A549 (cell line): ENCODE results near the gene TMEM143. TPM values are rescaled to one million over a fixed set of nuclear protein-coding genes. Genes with fewer than 3 reads are reported as not detected.

Experiments used
- ATAC-seq, 2 experiments: fragments of 200-7000 bp in 1 of 2; fragments of >200 bp in 1 of 2; cut with Nextera tagmentation in 1 of 2; cut with Tn5 transposase in 1 of 2; 3 replicates each; pipeline versions ENCODE4 v1.8.0 to v1.9.1; 2018 to 2020; ENCODE audit warnings: mild to moderate bottlenecking in 1 of 2, moderate library complexity in 1 of 2
- CTCF ChIA-PET: fragments of 300-600 bp; sonication (Branson Sonifier 250); formaldehyde crosslinking; extraction: SDS; loops from one replicate; lab custom pipeline; 2021; ENCODE audit warnings: antibody characterized with exemption, inconsistent platforms; lab: Yijun Ruan, JAX
- POLR2A ChIA-PET: fragments of 350-600 bp; formaldehyde crosslinking; extraction: SDS; loops from one replicate; lab custom pipeline; 2021; ENCODE audit warnings: antibody characterized with exemption, inconsistent platforms; lab: Yijun Ruan, JAX
- DNase-seq, 2 experiments: peaks; one replicate each; pipeline versions ENCODE4 v3.0.0 to v3.0.0-alpha.2; 2011 to 2016; ENCODE audit warnings: low read depth in 1 of 2, low spot score in 1 of 2
- FAIRE-seq: peaks from 2 replicates; lab custom pipeline; 2011; peaks lifted over from hg19 to GRCh38; lab: Jason Lieb, UNC
- H3K27ac ChIP-seq, 2 experiments: fragments of >200 bp; sonication (Bioruptor Twin); formaldehyde crosslinking; 3 replicates each; pipeline ENCODE4 v1.5.1; 2016 to 2017
- H3K4me1 ChIP-seq: fragments of >200 bp; sonication (Bioruptor Twin); formaldehyde crosslinking; 3 replicates; pipeline ENCODE4 v1.6.1; 2016
- H3K4me2 ChIP-seq: fragments of >200 bp; sonication (Bioruptor Twin); formaldehyde crosslinking; 3 replicates; pipeline ENCODE4 v1.6.1; 2016
- H3K4me3 ChIP-seq: fragments of >200 bp; sonication (Bioruptor Twin); formaldehyde crosslinking; 3 replicates; pipeline ENCODE4 v1.5.1; 2016
- H3K9me3 ChIP-seq: fragments of >200 bp; sonication (Bioruptor Twin); formaldehyde crosslinking; 3 replicates; pipeline ENCODE4 v1.6.1; 2016
- BHLHE40 ChIP-seq: IDR thresholded peaks from 2 replicates; pipeline ENCODE4 v1.6.1; 2012; ENCODE audit warnings: low read depth, low read length, inconsistent platforms
- EHF ChIP-seq: fragments of 250-450 bp; sonication (Bioruptor Pico); IDR thresholded peaks from 2 replicates; pipeline ENCODE4 v1.5.0; 2020; ENCODE audit warnings: mild to moderate bottlenecking
- ELK1 ChIP-seq: fragments of 150-350 bp; IDR thresholded peaks from 2 replicates; pipeline ENCODE4 v1.6.1; 2014; ENCODE audit warnings: low read depth, mild to moderate bottlenecking, low read length
- EP300 ChIP-seq, 2 experiments: fragments of >200 bp; sonication (Bioruptor Twin); formaldehyde crosslinking; IDR thresholded peaks; 2 replicates in 1 of 2; 3 replicates in 1 of 2; pipeline ENCODE4 v1.6.1; 2016 to 2017
- ESRRA ChIP-seq: fragments of 150-350 bp; IDR thresholded peaks from 2 replicates; pipeline ENCODE4 v1.6.1; 2014; ENCODE audit warnings: mild to moderate bottlenecking, low read length, borderline replicate concordance
- FOSL2 ChIP-seq, 2 experiments: fragments of 450-650 bp in 1 of 2; fragments of >200 bp in 1 of 2; sonication (Bioruptor Twin) in 1 of 2; formaldehyde crosslinking; IDR thresholded peaks; 2 replicates each; pipeline versions ENCODE4 v1.5.0 to v1.6.1; 2016 to 2020; ENCODE audit warnings: mild to moderate bottlenecking in 1 of 2, moderate library complexity in 1 of 2
- FOXS1 ChIP-seq: fragments of 250-450 bp; sonication (Bioruptor Pico); IDR thresholded peaks from 2 replicates; pipeline ENCODE4 v1.5.0; 2020; ENCODE audit warnings: mild to moderate bottlenecking, moderate library complexity
- GATA3 ChIP-seq: IDR thresholded peaks from 2 replicates; pipeline ENCODE4 v1.6.1; 2012; ENCODE audit warnings: borderline replicate concordance
- HEYL ChIP-seq: fragments of 250-450 bp; sonication (Bioruptor Pico); IDR thresholded peaks from 2 replicates; pipeline ENCODE4 v1.8.0; 2021; ENCODE audit warnings: mild to moderate bottlenecking, moderate library complexity
- HMGXB4 ChIP-seq: fragments of 250-450 bp; sonication (Bioruptor Pico); IDR thresholded peaks from 2 replicates; pipeline ENCODE4 v1.5.0; 2021; ENCODE audit warnings: mild to moderate bottlenecking, moderate library complexity, borderline replicate concordance
- HOXA7 ChIP-seq: fragments of 250-450 bp; sonication (Bioruptor Pico); IDR thresholded peaks from 2 replicates; pipeline ENCODE4 v1.5.0; 2020; ENCODE audit warnings: mild to moderate bottlenecking, moderate library complexity
- JUN ChIP-seq, 2 experiments: fragments of >200 bp; sonication (Bioruptor Twin); formaldehyde crosslinking; IDR thresholded peaks; 2 replicates in 1 of 2; 3 replicates in 1 of 2; pipeline ENCODE4 v1.6.1; 2016 to 2017
- MYC ChIP-seq: IDR thresholded peaks from 2 replicates; pipeline ENCODE4 v1.6.1; 2012; ENCODE audit warnings: mild to moderate bottlenecking, inconsistent platforms, low read length, improper control_type of control experiment, borderline replicate concordance
- POLR2AphosphoS2 ChIP-seq: conservative IDR thresholded peaks from 2 replicates; pipeline ENCODE4 v1.6.1; 2012; ENCODE audit warnings: low read length, improper control_type of control experiment, inconsistent platforms
- RAD21 ChIP-seq, 2 experiments: fragments of >200 bp in 1 of 2; sonication (Bioruptor Twin) in 1 of 2; formaldehyde crosslinking in 1 of 2; IDR thresholded peaks in 1 of 2; conservative IDR thresholded peaks in 1 of 2; 2 replicates in 1 of 2; 3 replicates in 1 of 2; pipeline ENCODE4 v1.6.1; 2012 to 2018; ENCODE audit warnings: inconsistent platforms in 1 of 2
- TP53 ChIP-seq: fragments of 250-450 bp; sonication (Bioruptor Pico); IDR thresholded peaks from 2 replicates; pipeline ENCODE4 v1.5.0; 2021; ENCODE audit warnings: mild to moderate bottlenecking, moderate library complexity
- ZNF302 ChIP-seq: fragments of 250-450 bp; sonication (Bioruptor Pico); IDR thresholded peaks from 2 replicates; pipeline ENCODE4 v1.9.0; 2021; ENCODE audit warnings: inconsistent platforms, mild to moderate bottlenecking, moderate library complexity
- ZSCAN20 ChIP-seq: fragments of 250-450 bp; sonication (Bioruptor Pico); IDR thresholded peaks from 2 replicates; pipeline ENCODE4 v1.8.0; 2022; ENCODE audit warnings: mild to moderate bottlenecking, moderate library complexity
- WGBS: methylation state at CpG from one replicate; pipeline ENCODE4 v1.1.6; 2017; ENCODE audit errors: missing lambda C conversion rate; 5-methylcytosine and 5-hydroxymethylcytosine counted together
- polyA plus RNA-seq, 4 experiments: library from polyadenylated mRNA; depleted of rRNA in 3 of 4; stranded (reverse); fragments of >200 nt; fragmentation: RNase III in 1 of 4; extraction: RNeasy Plus Mini Kit Qiagen cat#74134 plus additional on column Dnase treatment in 1 of 4; gene quantifications; 2 replicates in 3 of 4; 3 replicates in 1 of 4; pipeline ENCODE4 v1.2.3, GENCODE V29; 2011 to 2017
- TF ChIP-seq, protein P1 (sequence below): fragments of 250-450 bp; sonication (Bioruptor Pico); IDR thresholded peaks from 2 replicates; pipeline ENCODE4 v1.5.0; 2020; ENCODE audit warnings: low read depth, mild to moderate bottlenecking, moderate library complexity
- TF ChIP-seq, protein P2 (sequence below): fragments of >200 bp; sonication (Bioruptor Twin); formaldehyde crosslinking; IDR thresholded peaks from 3 replicates; pipeline ENCODE4 v1.6.1; 2016
- TF ChIP-seq, protein P3 (sequence below): fragments of >200 bp; sonication (Bioruptor Twin); formaldehyde crosslinking; IDR thresholded peaks from 3 replicates; pipeline ENCODE4 v1.5.1; 2016

The TMEM143 gene
- polyA plus RNA-seq, 2 of the 4 experiments (the other 2 are of a cell fraction): 6.4 to 7.4 TPM

DNA sequence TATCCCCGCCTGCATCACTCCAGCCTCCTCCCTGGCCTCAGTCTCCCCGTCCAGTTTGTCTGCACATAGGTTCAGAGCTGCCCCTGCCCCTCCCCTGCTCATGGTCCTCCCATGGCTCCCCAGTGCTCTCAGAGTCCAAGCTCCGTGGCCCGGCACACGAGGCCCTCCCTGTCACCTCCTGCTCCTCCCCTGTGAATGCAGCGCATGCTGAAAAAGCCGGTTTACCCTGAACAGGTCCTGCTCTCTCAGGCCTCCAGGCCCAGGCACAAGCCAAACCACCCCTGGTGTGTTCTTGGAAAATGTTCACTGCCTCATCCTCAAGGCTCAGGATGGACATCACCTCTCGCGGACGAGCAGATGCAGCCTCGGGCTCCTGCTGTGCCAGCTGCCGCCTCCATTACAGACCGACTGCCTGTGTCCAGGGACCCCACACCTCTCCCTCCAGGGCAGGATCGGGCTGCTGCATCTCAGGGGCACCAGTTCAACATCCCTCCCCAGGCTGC, 25.4 kb downstream of the TMEM143 start:
- TF ChIP-seq JUN (IDR thresholded peaks at IDR 0.05) (no peak), MYC (no peak), HEYL (CRISPR knock-in tag) (no peak), ZSCAN20 (CRISPR knock-in tag) (no peak), HMGXB4 (CRISPR knock-in tag) (no peak), ELK1 (no peak)
- TF ChIP-seq, protein P1, sequence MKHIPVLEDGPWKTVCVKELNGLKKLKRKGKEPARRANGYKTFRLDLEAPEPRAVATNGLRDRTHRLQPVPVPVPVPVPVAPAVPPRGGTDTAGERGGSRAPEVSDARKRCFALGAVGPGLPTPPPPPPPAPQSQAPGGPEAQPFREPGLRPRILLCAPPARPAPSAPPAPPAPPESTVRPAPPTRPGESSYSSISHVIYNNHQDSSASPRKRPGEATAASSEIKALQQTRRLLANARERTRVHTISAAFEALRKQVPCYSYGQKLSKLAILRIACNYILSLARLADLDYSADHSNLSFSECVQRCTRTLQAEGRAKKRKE (CRISPR knock-in tag): no peak
- TF ChIP-seq, protein P2, sequence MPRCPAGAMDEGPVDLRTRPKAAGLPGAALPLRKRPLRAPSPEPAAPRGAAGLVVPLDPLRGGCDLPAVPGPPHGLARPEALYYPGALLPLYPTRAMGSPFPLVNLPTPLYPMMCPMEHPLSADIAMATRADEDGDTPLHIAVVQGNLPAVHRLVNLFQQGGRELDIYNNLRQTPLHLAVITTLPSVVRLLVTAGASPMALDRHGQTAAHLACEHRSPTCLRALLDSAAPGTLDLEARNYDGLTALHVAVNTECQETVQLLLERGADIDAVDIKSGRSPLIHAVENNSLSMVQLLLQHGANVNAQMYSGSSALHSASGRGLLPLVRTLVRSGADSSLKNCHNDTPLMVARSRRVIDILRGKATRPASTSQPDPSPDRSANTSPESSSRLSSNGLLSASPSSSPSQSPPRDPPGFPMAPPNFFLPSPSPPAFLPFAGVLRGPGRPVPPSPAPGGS: no peak
- ChIA-PET POLR2A (no interaction called here), CTCF (interaction anchor here (0.9 to 17.6 kb wide), 6 partner anchors 12 to 270 kb away, joined by 3 to 416 read pairs (median 14); partner anchors contain the start of gene EMP3)
- no peak for DNase-seq
- Histone ChIP-seq H3K4me2 (no peak overlapping the region), H3K9me3 (no peaks in the 10 kb centered on the region), H3K4me1 (peaks cover 22% of the 10 kb centered on the region), H3K4me3 (no peak overlapping the region), H3K27ac (peak overlapping the region in 1 of 2 experiments; percentile 29; a peak in 1 of 6 replicates)
- no peak for ATAC-seq
- no peak for FAIRE-seq
- WGBS: 92% methylated on average over 14 of the region's 14 CpGs

- FAIRE-seq (no peak), DNase-seq (peak; percentile 98 to 99), ATAC-seq (peak; percentile 90 to 93)
- Histone ChIP-seq H3K9me3 (peaks cover 4% of the 10 kb centered on the region; the same call in 1 of the 3 replicates), H3K4me3 (peak overlapping the region; percentile 52), H3K27ac (peak overlapping the region; percentile 87 to 89), H3K4me2 (peak overlapping the region; percentile 99), H3K4me1 (peaks cover 12% of the 10 kb centered on the region; the same call in 2 of the 3 replicates)
- CTCF ChIA-PET: interaction anchor here (0.6 to 17.6 kb wide), 46 partner anchors 8 to 502 kb away, joined by 3 to 416 read pairs (median 6); partner anchors contain the start of genes EMP3, GRIN2D, GRWD1 and HSD17B14
- whole genome bisulfite sequencing: 6% methylated on average over 28 of the region's 54 CpGs
- POLR2A ChIA-PET: interaction anchor here (0.6 to 3.9 kb wide), 15 partner anchors 11 to 553 kb away, joined by 3 to 94 read pairs (median 4); partner anchors contain the start of genes EMP3, KDELR1, SYNGR4 and TMEM143
- no peak for TF ChIP-seq GATA3
- no peak for TF ChIP-seq EP300 (IDR thresholded peaks at IDR 0.05)
- TF ChIP-seq HMGXB4 (CRISPR knock-in tag): no peak
- TF ChIP-seq RAD21 (conservative IDR thresholded peaks at IDR 0.05 in 1 of 2, IDR thresholded peaks at IDR 0.05 in 1 of 2): peak; percentile 92 to 99
- no peak for TF ChIP-seq FOSL2 (IDR thresholded peaks at IDR 0.05)
- no peak for TF ChIP-seq FOSL2 (CRISPR knock-in tag; IDR thresholded peaks at IDR 0.05)
- no peak for TF ChIP-seq ZNF302 (CRISPR knock-in tag)
- peak; percentile 54; the same call in 1 of the 2 replicates for TF ChIP-seq TP53 (CRISPR knock-in tag)
- TF ChIP-seq, protein P3, sequence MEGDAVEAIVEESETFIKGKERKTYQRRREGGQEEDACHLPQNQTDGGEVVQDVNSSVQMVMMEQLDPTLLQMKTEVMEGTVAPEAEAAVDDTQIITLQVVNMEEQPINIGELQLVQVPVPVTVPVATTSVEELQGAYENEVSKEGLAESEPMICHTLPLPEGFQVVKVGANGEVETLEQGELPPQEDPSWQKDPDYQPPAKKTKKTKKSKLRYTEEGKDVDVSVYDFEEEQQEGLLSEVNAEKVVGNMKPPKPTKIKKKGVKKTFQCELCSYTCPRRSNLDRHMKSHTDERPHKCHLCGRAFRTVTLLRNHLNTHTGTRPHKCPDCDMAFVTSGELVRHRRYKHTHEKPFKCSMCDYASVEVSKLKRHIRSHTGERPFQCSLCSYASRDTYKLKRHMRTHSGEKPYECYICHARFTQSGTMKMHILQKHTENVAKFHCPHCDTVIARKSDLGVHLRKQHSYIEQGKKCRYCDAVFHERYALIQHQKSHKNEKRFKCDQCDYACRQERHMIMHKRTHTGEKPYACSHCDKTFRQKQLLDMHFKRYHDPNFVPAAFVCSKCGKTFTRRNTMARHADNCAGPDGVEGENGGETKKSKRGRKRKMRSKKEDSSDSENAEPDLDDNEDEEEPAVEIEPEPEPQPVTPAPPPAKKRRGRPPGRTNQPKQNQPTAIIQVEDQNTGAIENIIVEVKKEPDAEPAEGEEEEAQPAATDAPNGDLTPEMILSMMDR: peak; percentile 96
- no peak for TF ChIP-seq BHLHE40
- TF ChIP-seq ELK1: no peak
- TF ChIP-seq ESRRA: no peak
- no peak for TF ChIP-seq POLR2AphosphoS2
- no peak for TF ChIP-seq EHF (CRISPR knock-in tag)
- no peak for TF ChIP-seq FOXS1 (CRISPR knock-in tag)
- TF ChIP-seq HOXA7: no peak
Observed at GRCh38 chr19:48333467-48334384, 30.0 kb downstream of the TMEM143 start.
